SJSA1 (cell line): ENCODE data around the gene UBAP1L. TPM values are rescaled to one million over a fixed set of nuclear protein-coding genes. Genes with fewer than 3 reads are reported as not detected.
A peak's percentile ranks its signal among the peaks of the same experiment; 100 is the strongest.
"Not testable (repeated sequence)": the region's sequence is repeated elsewhere in the genome, so short reads cannot be mapped to it uniquely, and the experiment has no call there.

Source experiments
- DNase-seq, 2 experiments: peaks; one replicate each; pipeline ENCODE4 v3.0.0-alpha.2; 2015 to 2020; ENCODE audit warnings: low spot score in 2 of 2, low read depth in 1 of 2
- H3K27ac ChIP-seq: fragments of 250-450 bp; sonication (Bioruptor Pico); 2 replicates; pipeline ENCODE4 v1.5.1; 2020; ENCODE audit warnings: mild to moderate bottlenecking, moderate library complexity
- H3K27me3 ChIP-seq: fragments of 250-450 bp; sonication (Bioruptor Pico); replicated peaks from 2 replicates; pipeline ENCODE4 v1.5.1; 2020; ENCODE audit warnings: mild to moderate bottlenecking, moderate library complexity
- H3K36me3 ChIP-seq: fragments of 250-450 bp; sonication (Bioruptor Pico); 2 replicates; pipeline ENCODE4 v1.5.1; 2020; ENCODE audit warnings: mild to moderate bottlenecking
- H3K4me1 ChIP-seq: fragments of 250-450 bp; sonication (Bioruptor Pico); replicated peaks from 2 replicates; pipeline ENCODE4 v1.6.1; 2021; ENCODE audit warnings: mild to moderate bottlenecking
- H3K4me3 ChIP-seq: fragments of 250-450 bp; sonication (Bioruptor Pico); 2 replicates; pipeline ENCODE4 v1.5.1; 2020; ENCODE audit warnings: mild to moderate bottlenecking
- H3K9me3 ChIP-seq: fragments of 250-450 bp; sonication (Bioruptor Pico); replicated peaks from 2 replicates; pipeline ENCODE4 v1.5.1; 2020; ENCODE audit warnings: mild to moderate bottlenecking
- total RNA-seq: library from RNA; depleted of rRNA; stranded (reverse); fragments of >200 nt; shearing (Covaris generic); gene quantifications from 2 replicates; pipeline ENCODE4 v1.2.3, GENCODE V29; 2014

UBAP1L gene
- total RNA-seq, 1 experiment from 2014 or later: 0.87 TPM

- Histone ChIP-seq H3K27ac (no peak overlapping the region), H3K4me1 (peaks cover 8% of the 10 kb centered on the region), H3K36me3 (peaks cover 84% of the 10 kb centered on the region), H3K9me3 (no peaks in the 10 kb centered on the region), H3K27me3 (no peaks in the 10 kb centered on the region), H3K4me3 (no peak overlapping the region)
- no peak for DNase-seq
Observed at GRCh38 chr15:65115542-65115941, 542 bp upstream of the UBAP1L start.

GRCh38 chr15:65110676-65111292 is 4.2 kb downstream of the UBAP1L start:
- Histone ChIP-seq H3K27me3 (no peaks in the 10 kb centered on the region), H3K4me3 (no peak overlapping the region), H3K36me3 (peaks cover 45% of the 10 kb centered on the region), H3K4me1 (peaks cover 25% of the 10 kb centered on the region), H3K9me3 (no peaks in the 10 kb centered on the region), H3K27ac (peak overlapping the region; percentile 56)
- DNase-seq: peak; percentile 79

GRCh38 chr15:65106011-65106590 is 8.9 kb downstream of the UBAP1L start:
- no peak for DNase-seq
- no peak overlapping the region for H3K4me3 ChIP-seq
- H3K4me1 ChIP-seq: peaks cover 31% of the 10 kb centered on the region
- no peak overlapping the region for H3K27ac ChIP-seq
- no peaks in the 10 kb centered on the region for H3K9me3 ChIP-seq
- H3K27me3 ChIP-seq: no peaks in the 10 kb centered on the region
- peaks cover 33% of the 10 kb centered on the region for H3K36me3 ChIP-seq

GRCh38 chr15:65105038-65105437 is 10.0 kb downstream of the UBAP1L start:
- Histone ChIP-seq H3K9me3 (no peaks in the 10 kb centered on the region), H3K27ac (no peak overlapping the region), H3K36me3 (peaks cover 39% of the 10 kb centered on the region), H3K4me1 (peaks cover 28% of the 10 kb centered on the region), H3K4me3 (no peak overlapping the region), H3K27me3 (no peaks in the 10 kb centered on the region)
- DNase-seq: no peak

- H3K9me3 ChIP-seq: no peaks in the 10 kb centered on the region
- H3K36me3 ChIP-seq: peaks cover 59% of the 10 kb centered on the region
- no peak overlapping the region for H3K27ac ChIP-seq
- DNase-seq: no peak
- no peaks in the 10 kb centered on the region for H3K27me3 ChIP-seq
- H3K4me1 ChIP-seq: peaks cover 16% of the 10 kb centered on the region
- no peak overlapping the region for H3K4me3 ChIP-seq
Observed at GRCh38 chr15:65102912-65103311, 12.1 kb downstream of the UBAP1L start.

GRCh38 chr15:65101891-65102708 is 12.9 kb downstream of the UBAP1L start:
- H3K27me3 ChIP-seq: no peaks in the 10 kb centered on the region
- no peak for DNase-seq
- H3K27ac ChIP-seq: no peak overlapping the region
- H3K36me3 ChIP-seq: peaks cover 64% of the 10 kb centered on the region
- H3K9me3 ChIP-seq: no peaks in the 10 kb centered on the region
- H3K4me3 ChIP-seq: no peak overlapping the region
- H3K4me1 ChIP-seq: peaks cover 25% of the 10 kb centered on the region

GRCh38 chr15:65101411-65101890 is 13.5 kb downstream of the UBAP1L start:
- H3K4me1 ChIP-seq: peaks cover 30% of the 10 kb centered on the region
- H3K4me3 ChIP-seq: no peak overlapping the region
- H3K9me3 ChIP-seq: no peaks in the 10 kb centered on the region
- H3K36me3 ChIP-seq: peaks cover 61% of the 10 kb centered on the region
- H3K27me3 ChIP-seq: no peaks in the 10 kb centered on the region
- peak; percentile 69 to 84 for DNase-seq
- no peak overlapping the region for H3K27ac ChIP-seq

- Histone ChIP-seq H3K27me3 (no peaks in the 10 kb centered on the region), H3K9me3 (no peaks in the 10 kb centered on the region), H3K36me3 (peaks cover 56% of the 10 kb centered on the region), H3K4me3 (no peak overlapping the region), H3K27ac (no peak overlapping the region), H3K4me1 (peaks cover 40% of the 10 kb centered on the region)
- no peak for DNase-seq
Observed at GRCh38 chr15:65100442-65100841, 14.6 kb downstream of the UBAP1L start.

- H3K4me3 ChIP-seq, H3K9me3 ChIP-seq, H3K27ac ChIP-seq, DNase-seq, H3K27me3 ChIP-seq: not testable (repeated sequence)
- peaks cover 46% of the 10 kb centered on the region for H3K4me1 ChIP-seq
- H3K36me3 ChIP-seq: peaks cover 53% of the 10 kb centered on the region
Observed at GRCh38 chr15:65099801-65100200, 15.2 kb downstream of the UBAP1L start.

GRCh38 chr15:65099336-65099735 is 15.7 kb downstream of the UBAP1L start:
- Histone ChIP-seq H3K36me3 (peaks cover 50% of the 10 kb centered on the region), H3K4me1 (peaks cover 51% of the 10 kb centered on the region), H3K27ac (no peak overlapping the region)

GRCh38 chr15:65097651-65098263 is 17.2 kb downstream of the UBAP1L start:
- Histone ChIP-seq H3K4me3 (no peak overlapping the region), H3K4me1 (peaks cover 55% of the 10 kb centered on the region), H3K36me3 (peaks cover 46% of the 10 kb centered on the region), H3K27me3 (no peaks in the 10 kb centered on the region), H3K9me3 (no peaks in the 10 kb centered on the region), H3K27ac (peak overlapping the region; percentile 52)
- DNase-seq: no peak

More at GRCh38 chr15:65099336-65099735, 15.7 kb downstream of the UBAP1L start:
- no peak for DNase-seq
- no peak overlapping the region for H3K4me3 ChIP-seq
- no peaks in the 10 kb centered on the region for H3K9me3 ChIP-seq
- no peaks in the 10 kb centered on the region for H3K27me3 ChIP-seq

GRCh38 chr15:65096481-65097385 is 18.3 kb downstream of the UBAP1L start:
- Histone ChIP-seq H3K9me3 (no peaks in the 10 kb centered on the region), H3K27me3 (no peaks in the 10 kb centered on the region), H3K27ac (peak overlapping the region; percentile 69), H3K4me1 (peaks cover 59% of the 10 kb centered on the region), H3K36me3 (peaks cover 39% of the 10 kb centered on the region), H3K4me3 (no peak overlapping the region)
- DNase-seq: peak; percentile 97 to 98

GRCh38 chr15:65095747-65096104 is 19.3 kb downstream of the UBAP1L start:
- Histone ChIP-seq H3K27ac (peak overlapping the region; percentile 69), H3K9me3 (no peaks in the 10 kb centered on the region), H3K36me3 (peaks cover 31% of the 10 kb centered on the region), H3K4me3 (no peak overlapping the region), H3K27me3 (no peaks in the 10 kb centered on the region), H3K4me1 (peaks cover 51% of the 10 kb centered on the region)
- no peak for DNase-seq
